Measurements from ENCODE around the gene GGTLC1. TPM values are rescaled to one million over a fixed set of nuclear protein-coding genes. Genes with fewer than 3 reads are reported as not detected.

The GGTLC1 gene
- total and polyA plus RNA-seq, 2 experiments from 2014 or later = not detected

DNA sequence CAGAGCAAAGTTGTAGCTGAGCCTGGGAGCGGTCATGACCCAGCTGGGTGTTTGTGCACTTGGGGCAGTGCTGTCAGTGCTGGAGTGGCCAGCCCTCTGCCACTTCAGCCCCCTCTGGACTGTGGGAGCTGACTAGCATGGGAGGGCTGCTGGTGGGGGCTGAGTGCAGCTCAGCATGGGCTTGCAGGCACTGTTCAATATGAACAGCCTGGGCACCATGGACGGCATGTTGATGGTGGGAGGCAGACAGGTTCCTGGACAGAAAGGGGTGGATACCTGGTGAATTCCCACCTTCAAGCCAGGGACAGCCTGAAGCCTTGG lies 50.5 kb downstream of the GGTLC1 start:
- H3K27me3 ChIP-seq = no peaks in the 10 kb centered on the region
- no peak overlapping the region for H3K4me3 ChIP-seq
- TF ChIP-seq, protein P1, sequence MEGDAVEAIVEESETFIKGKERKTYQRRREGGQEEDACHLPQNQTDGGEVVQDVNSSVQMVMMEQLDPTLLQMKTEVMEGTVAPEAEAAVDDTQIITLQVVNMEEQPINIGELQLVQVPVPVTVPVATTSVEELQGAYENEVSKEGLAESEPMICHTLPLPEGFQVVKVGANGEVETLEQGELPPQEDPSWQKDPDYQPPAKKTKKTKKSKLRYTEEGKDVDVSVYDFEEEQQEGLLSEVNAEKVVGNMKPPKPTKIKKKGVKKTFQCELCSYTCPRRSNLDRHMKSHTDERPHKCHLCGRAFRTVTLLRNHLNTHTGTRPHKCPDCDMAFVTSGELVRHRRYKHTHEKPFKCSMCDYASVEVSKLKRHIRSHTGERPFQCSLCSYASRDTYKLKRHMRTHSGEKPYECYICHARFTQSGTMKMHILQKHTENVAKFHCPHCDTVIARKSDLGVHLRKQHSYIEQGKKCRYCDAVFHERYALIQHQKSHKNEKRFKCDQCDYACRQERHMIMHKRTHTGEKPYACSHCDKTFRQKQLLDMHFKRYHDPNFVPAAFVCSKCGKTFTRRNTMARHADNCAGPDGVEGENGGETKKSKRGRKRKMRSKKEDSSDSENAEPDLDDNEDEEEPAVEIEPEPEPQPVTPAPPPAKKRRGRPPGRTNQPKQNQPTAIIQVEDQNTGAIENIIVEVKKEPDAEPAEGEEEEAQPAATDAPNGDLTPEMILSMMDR (IDR thresholded peaks at IDR 0.05; ENCODE audit: low read depth, low read length) = no peak
- H3K27ac ChIP-seq = no peak overlapping the region
- no peaks in the 10 kb centered on the region for H3K9me3 ChIP-seq (ENCODE audit: low read depth)
- no peak for DNase-seq (ENCODE audit: low read depth in 1 of 2, low spot score in 1 of 2)
- no peaks in the 10 kb centered on the region for H3K36me3 ChIP-seq
- no peaks in the 10 kb centered on the region for H3K4me1 ChIP-seq (ENCODE audit: low read depth)

GRCh38 chr20:23937303-23938117 lies 51.1 kb downstream of the GGTLC1 start:
- Histone ChIP-seq H3K36me3 (no peaks in the 10 kb centered on the region), H3K27me3 (no peaks in the 10 kb centered on the region), H3K9me3 (ENCODE audit: low read depth) (no peaks in the 10 kb centered on the region), H3K4me3 (no peak overlapping the region), H3K27ac (no peak overlapping the region), H3K4me1 (ENCODE audit: low read depth) (no peaks in the 10 kb centered on the region)
- peak; percentile 65 to 79 for DNase-seq (ENCODE audit: low read depth in 1 of 2, low spot score in 1 of 2)
- TF ChIP-seq, protein P1 (IDR thresholded peaks at IDR 0.05; ENCODE audit: low read depth, low read length) = peak; percentile 69

Other genes starting within 250 kb of the GGTLC1 start
- gene CST1, start 237.8 kb downstream of the GGTLC1 start, total RNA-seq = 0.39 and 1.2 TPM in 2 replicates
- not detected in 2 replicates for gene CST1, start 237.8 kb downstream of the GGTLC1 start, polyA plus RNA-seq
- gene CST2, start 162.1 kb downstream of the GGTLC1 start, total RNA-seq = not detected in 2 replicates
- not detected in 2 replicates for gene CST2, start 162.1 kb downstream of the GGTLC1 start, polyA plus RNA-seq
- gene CST5, start 109.0 kb downstream of the GGTLC1 start, total RNA-seq = not detected in 2 replicates
- 0.56 TPM in 1 of 2 replicates, not detected in the other for gene CST5, start 109.0 kb downstream of the GGTLC1 start, polyA plus RNA-seq